RWPE2 (cell line): ENCODE measurements around the gene LAMC3.

Source experiments
- ATAC-seq: fragments of 200-7000 bp; cut with Tn5 transposase; 3 replicates; pipeline ENCODE4 v1.9.1; 2021; ENCODE audit warnings: low read depth
- DNase-seq: peaks from one replicate; pipeline ENCODE4 v3.0.0-alpha.2; 2020; ENCODE audit warnings: low spot score
- H3K27ac ChIP-seq: fragments of 450-650 bp; 2 replicates; pipeline ENCODE4 v1.5.1; 2017; ENCODE audit warnings: mild to moderate bottlenecking; ENCODE audit not compliant: poor library complexity, severe bottlenecking
- H3K27me3 ChIP-seq: fragments of 250-450 bp; sonication (Bioruptor Pico); 2 replicates; pipeline ENCODE4 v1.5.1; 2021; ENCODE audit warnings: mild to moderate bottlenecking, moderate library complexity; ENCODE audit not compliant: insufficient read depth, poor library complexity, severe bottlenecking
- H3K36me3 ChIP-seq: fragments of 250-450 bp; sonication (Bioruptor Pico); 2 replicates; pipeline ENCODE4 v1.5.1; 2020; ENCODE audit warnings: low read depth, mild to moderate bottlenecking, moderate library complexity
- H3K4me1 ChIP-seq: fragments of 250-450 bp; sonication (Bioruptor Pico); 2 replicates; pipeline ENCODE4 v1.5.1; 2021; ENCODE audit warnings: mild to moderate bottlenecking, moderate library complexity; ENCODE audit not compliant: insufficient read depth, poor library complexity, severe bottlenecking
- H3K4me3 ChIP-seq: fragments of 250-450 bp; sonication (Bioruptor Pico); 2 replicates; pipeline ENCODE4 v1.5.1; 2021; ENCODE audit warnings: mild to moderate bottlenecking, moderate library complexity; ENCODE audit not compliant: severe bottlenecking
- H3K9me3 ChIP-seq: fragments of 250-450 bp; sonication (Bioruptor Pico); 2 replicates; pipeline ENCODE4 v1.5.1; 2021; ENCODE audit warnings: mild to moderate bottlenecking, moderate library complexity; ENCODE audit not compliant: severe bottlenecking
- TF ChIP-seq, protein P1 (sequence below): fragments of 450-650 bp; IDR thresholded peaks from one replicate; pipeline ENCODE4 v1.5.1; 2017; ENCODE audit warnings: mild to moderate bottlenecking, moderate library complexity; ENCODE audit not compliant: poor library complexity, severe bottlenecking

The LAMC3 gene

GRCh38 chr9:130982636-130983358 lies 26.2 kb upstream of the LAMC3 start:
- Histone ChIP-seq H3K4me3 (no peak overlapping the region), H3K9me3 (peaks cover 7% of the 10 kb centered on the region), H3K36me3 (no peaks in the 10 kb centered on the region), H3K27ac (no peak overlapping the region), H3K27me3 (no peaks in the 10 kb centered on the region), H3K4me1 (no peaks in the 10 kb centered on the region)
- TF ChIP-seq, protein P1, sequence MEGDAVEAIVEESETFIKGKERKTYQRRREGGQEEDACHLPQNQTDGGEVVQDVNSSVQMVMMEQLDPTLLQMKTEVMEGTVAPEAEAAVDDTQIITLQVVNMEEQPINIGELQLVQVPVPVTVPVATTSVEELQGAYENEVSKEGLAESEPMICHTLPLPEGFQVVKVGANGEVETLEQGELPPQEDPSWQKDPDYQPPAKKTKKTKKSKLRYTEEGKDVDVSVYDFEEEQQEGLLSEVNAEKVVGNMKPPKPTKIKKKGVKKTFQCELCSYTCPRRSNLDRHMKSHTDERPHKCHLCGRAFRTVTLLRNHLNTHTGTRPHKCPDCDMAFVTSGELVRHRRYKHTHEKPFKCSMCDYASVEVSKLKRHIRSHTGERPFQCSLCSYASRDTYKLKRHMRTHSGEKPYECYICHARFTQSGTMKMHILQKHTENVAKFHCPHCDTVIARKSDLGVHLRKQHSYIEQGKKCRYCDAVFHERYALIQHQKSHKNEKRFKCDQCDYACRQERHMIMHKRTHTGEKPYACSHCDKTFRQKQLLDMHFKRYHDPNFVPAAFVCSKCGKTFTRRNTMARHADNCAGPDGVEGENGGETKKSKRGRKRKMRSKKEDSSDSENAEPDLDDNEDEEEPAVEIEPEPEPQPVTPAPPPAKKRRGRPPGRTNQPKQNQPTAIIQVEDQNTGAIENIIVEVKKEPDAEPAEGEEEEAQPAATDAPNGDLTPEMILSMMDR, result no peak
- DNase-seq, result no peak
- no peak for ATAC-seq

DNA sequence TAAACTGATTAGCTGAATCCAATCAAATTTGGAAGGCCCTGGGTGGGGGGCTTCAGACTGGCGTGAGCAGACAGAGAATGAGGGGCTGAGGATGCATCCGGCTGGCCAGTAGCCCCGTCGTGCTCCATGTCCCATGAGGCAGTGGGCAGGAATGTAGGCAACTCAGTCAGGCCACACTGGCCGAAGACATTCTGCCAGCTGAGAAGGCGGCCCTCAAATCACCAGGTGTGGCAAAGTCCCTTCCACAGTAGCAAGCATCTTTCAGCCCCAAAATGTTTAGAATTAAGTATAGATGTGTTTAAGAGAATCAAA lies 25.7 kb upstream of the LAMC3 start:
- H3K9me3 ChIP-seq, result peaks cover 7% of the 10 kb centered on the region
- H3K4me1 ChIP-seq, result no peaks in the 10 kb centered on the region
- no peaks in the 10 kb centered on the region for H3K36me3 ChIP-seq
- no peak overlapping the region for H3K27ac ChIP-seq
- DNase-seq (no peak), ATAC-seq (no peak)
- TF ChIP-seq, protein P1, result no peak
- H3K27me3 ChIP-seq, result no peaks in the 10 kb centered on the region
- H3K4me3 ChIP-seq, result no peak overlapping the region

- H3K4me3 ChIP-seq, result no peak overlapping the region
These were observed 25.0 kb upstream of the LAMC3 start for GRCh38 chr9:130983970-130984369.

DNA sequence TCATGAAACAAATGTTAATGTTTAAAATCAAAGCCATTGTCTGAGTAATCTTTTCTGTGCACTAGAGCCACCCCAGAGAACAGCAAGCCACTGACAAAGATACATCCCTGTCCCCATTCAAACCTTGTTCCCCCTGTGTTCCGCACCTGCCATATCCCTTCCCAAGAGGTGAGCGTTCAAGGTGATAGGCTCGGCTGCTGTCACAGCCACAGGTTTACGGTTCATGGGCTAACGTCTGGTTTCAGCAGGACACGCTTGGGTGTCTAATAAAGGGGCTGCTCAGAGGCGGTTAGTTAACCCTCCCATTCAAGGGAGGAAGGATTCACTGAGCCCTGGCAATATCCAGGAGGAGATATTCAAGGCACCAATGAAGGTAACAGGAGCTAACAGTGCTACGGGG lies 24.5 kb upstream of the LAMC3 start:
- TF ChIP-seq, protein P1, result no peak
- H3K9me3 ChIP-seq, result peaks cover 7% of the 10 kb centered on the region
- DNase-seq, result no peak
- H3K27me3 ChIP-seq, result no peaks in the 10 kb centered on the region
- H3K4me1 ChIP-seq, result no peaks in the 10 kb centered on the region
- no peak overlapping the region for H3K4me3 ChIP-seq
- H3K36me3 ChIP-seq, result no peaks in the 10 kb centered on the region
- no peak for ATAC-seq
- no peak overlapping the region for H3K27ac ChIP-seq

More at GRCh38 chr9:130983970-130984369, 25.0 kb upstream of the LAMC3 start:
- TF ChIP-seq, protein P1, result no peak
- no peaks in the 10 kb centered on the region for H3K4me1 ChIP-seq
- ATAC-seq, result no peak
- H3K36me3 ChIP-seq, result no peaks in the 10 kb centered on the region
- DNase-seq, result no peak
- H3K9me3 ChIP-seq, result peaks cover 7% of the 10 kb centered on the region
- no peaks in the 10 kb centered on the region for H3K27me3 ChIP-seq
- H3K27ac ChIP-seq, result no peak overlapping the region

DNA sequence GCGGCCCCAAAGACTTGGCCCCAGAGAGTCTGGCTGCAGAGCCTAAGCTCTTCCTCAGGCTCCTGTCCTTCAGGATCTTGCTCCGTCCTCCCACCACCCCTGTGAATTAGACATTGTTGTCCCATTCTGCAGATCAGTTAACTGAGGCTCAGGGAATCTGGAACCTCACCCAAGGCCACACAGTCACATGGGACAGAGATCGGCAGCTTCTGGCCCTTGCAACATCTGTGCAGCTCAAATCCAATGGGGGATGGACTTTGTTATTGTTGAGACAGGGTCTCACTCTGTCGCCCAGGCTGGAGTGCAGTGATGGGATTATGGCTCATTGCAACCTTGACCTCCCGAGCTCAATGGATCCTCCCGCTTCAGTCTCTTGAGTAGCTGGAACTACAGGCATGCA lies 23.9 kb upstream of the LAMC3 start:
- TF ChIP-seq, protein P1, result no peak
- DNase-seq, result no peak
- H3K27me3 ChIP-seq, result no peaks in the 10 kb centered on the region
- H3K4me3 ChIP-seq, result no peak overlapping the region
- H3K36me3 ChIP-seq, result no peaks in the 10 kb centered on the region
- no peak overlapping the region for H3K27ac ChIP-seq
- no peak for ATAC-seq
- H3K9me3 ChIP-seq, result peaks cover 7% of the 10 kb centered on the region
- no peaks in the 10 kb centered on the region for H3K4me1 ChIP-seq
